Endodermal cell (in vitro differentiated cells): ENCODE measurements around the gene LATS2. TPM values are rescaled to one million over a fixed set of nuclear protein-coding genes. Genes with fewer than 3 reads are reported as not detected.

Experiments
- DNase-seq: peaks from one replicate; pipeline ENCODE4 v3.0.0-alpha.2; 2017
- H3K27ac ChIP-seq: 2 replicates; pipeline ENCODE4 v1.5.1; 2013; ENCODE audit warnings: mild to moderate bottlenecking, low read depth, low read length, moderate library complexity
- H3K27me3 ChIP-seq: 2 replicates; pipeline ENCODE4 v1.6.1; 2013; ENCODE audit warnings: mild to moderate bottlenecking, low read length, moderate library complexity; ENCODE audit not compliant: insufficient read depth, control insufficient read depth, poor library complexity, severe bottlenecking
- H3K36me3 ChIP-seq: 2 replicates; pipeline ENCODE4 v1.7.0; 2013; ENCODE audit warnings: mild to moderate bottlenecking, low read length, moderate library complexity; ENCODE audit not compliant: control insufficient read depth, insufficient read depth
- H3K4me1 ChIP-seq: one replicate; pipeline ENCODE4 v1.7.0; 2013; ENCODE audit warnings: low read length; ENCODE audit not compliant: control insufficient read depth, insufficient read depth
- H3K4me3 ChIP-seq: 2 replicates; pipeline ENCODE4 v1.5.1; 2013; ENCODE audit warnings: mild to moderate bottlenecking, low read length, moderate library complexity
- H3K9ac ChIP-seq: 2 replicates; pipeline ENCODE4 v1.6.1; 2013; ENCODE audit warnings: mild to moderate bottlenecking, low read length, moderate library complexity; ENCODE audit not compliant: poor library complexity, severe bottlenecking; ENCODE audit errors: extremely low read depth
- H3K9me3 ChIP-seq: 2 replicates; pipeline ENCODE4 v1.6.1; 2013; ENCODE audit warnings: mild to moderate bottlenecking, low read length, moderate library complexity; ENCODE audit not compliant: control insufficient read depth
- H3K27ac Mint-ChIP-seq: 2 replicates; pipeline ENCODE4 v1.8.0; 2020; ENCODE audit warnings: mixed read lengths
- H3K27me3 Mint-ChIP-seq: 2 replicates; pipeline ENCODE4 v1.8.0; 2021; ENCODE audit warnings: mild to moderate bottlenecking, mixed read lengths; ENCODE audit not compliant: insufficient read depth
- H3K36me3 Mint-ChIP-seq: 2 replicates; pipeline ENCODE4 v1.8.0; 2020; ENCODE audit warnings: low read depth, mixed read lengths
- H3K4me1 Mint-ChIP-seq: 2 replicates; pipeline ENCODE4 v1.8.0; 2020; ENCODE audit warnings: mixed read lengths
- H3K4me3 Mint-ChIP-seq: 2 replicates; pipeline ENCODE4 v1.8.0; 2020; ENCODE audit warnings: mild to moderate bottlenecking, moderate library complexity, mixed read lengths
- H3K9me3 Mint-ChIP-seq: 2 replicates; pipeline ENCODE4 v1.8.0; 2020; ENCODE audit warnings: mild to moderate bottlenecking, mixed read lengths
- WGBS, 2 experiments: methylation state at CpG; one replicate each; pipeline versions ENCODE4 v1.1.5 to v1.1.7; 2013; ENCODE audit warnings: missing lambda C conversion rate in 2 of 2, mixed read lengths in 1 of 2; ENCODE audit not compliant: insufficient coverage in 1 of 2, insufficient read length in 1 of 2; 5-methylcytosine and 5-hydroxymethylcytosine counted together
- total RNA-seq, 2 donors: library from RNA; stranded (reverse); fragmentation: NEBNext Ultra II Directional in 1 of 2; extraction: Animal tissue kit (Norgen Biotek cat#: 25700) in 1 of 2; gene quantifications; 2 replicates in 1 of 2; 3 replicates in 1 of 2; pipeline ENCODE4 v1.2.1, GENCODE V29; 2021
- TF ChIP-seq, protein P1 (sequence below): fragments of 200-600 bp; sonication (generic); conservative IDR thresholded peaks from 2 replicates; pipeline ENCODE4 v1.5.0; 2021; ENCODE audit warnings: antibody characterized with exemption, mild to moderate bottlenecking

LATS2 gene
- total RNA-seq, 2 donors from 2014 or later: 26.2 to 35.4 TPM

DNA sequence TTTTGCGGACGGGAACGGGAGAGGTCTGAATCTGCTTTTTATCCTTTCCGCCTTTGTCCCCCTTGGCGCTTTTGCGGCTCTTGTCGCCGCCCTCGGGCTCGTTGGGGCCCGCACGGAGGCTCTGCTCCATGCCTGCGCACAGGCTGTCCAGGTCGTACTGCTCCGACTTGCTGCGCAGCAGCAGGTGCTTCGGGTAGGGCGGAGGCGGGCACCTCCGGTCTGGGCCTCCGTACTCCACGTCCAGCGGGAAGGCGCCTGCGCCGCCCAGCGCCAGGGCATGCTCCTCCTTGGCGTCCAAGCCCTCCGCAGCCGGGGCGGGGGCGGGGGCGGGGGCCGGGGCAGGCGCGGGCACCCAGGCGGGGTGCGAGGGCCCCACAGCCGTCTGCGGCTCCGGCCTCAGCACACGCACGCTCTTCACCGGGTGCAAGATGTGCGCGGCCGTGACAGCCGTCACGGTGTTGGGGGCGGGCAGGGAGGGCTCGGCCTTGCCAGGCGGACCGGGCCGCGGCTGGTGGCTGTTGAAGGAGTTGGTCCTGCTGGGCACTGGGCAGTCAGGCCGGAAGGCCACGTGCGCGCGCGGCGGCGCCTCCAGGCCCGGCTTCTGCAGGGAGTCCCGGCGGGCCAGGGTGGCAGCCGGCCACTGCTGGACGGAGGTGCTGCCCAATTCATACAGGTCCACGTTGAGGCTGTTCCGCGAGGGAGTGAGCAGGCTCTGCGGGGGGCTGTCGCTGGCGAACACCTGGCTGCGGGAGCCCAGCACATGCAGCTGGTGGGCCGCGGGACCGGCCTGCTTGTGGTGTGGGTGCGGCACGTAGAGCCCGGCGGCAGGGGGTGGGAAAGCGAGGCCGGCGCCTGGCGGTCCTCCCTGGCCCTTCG, 73.1 kb downstream of the LATS2 start:
- H3K9me3 ChIP-seq: no peaks in the 10 kb centered on the region
- no peak for DNase-seq
- H3K4me1 ChIP-seq: no peaks in the 10 kb centered on the region
- H3K4me3 ChIP-seq: no peak overlapping the region
- no peak overlapping the region for H3K9ac ChIP-seq
- TF ChIP-seq, protein P1, sequence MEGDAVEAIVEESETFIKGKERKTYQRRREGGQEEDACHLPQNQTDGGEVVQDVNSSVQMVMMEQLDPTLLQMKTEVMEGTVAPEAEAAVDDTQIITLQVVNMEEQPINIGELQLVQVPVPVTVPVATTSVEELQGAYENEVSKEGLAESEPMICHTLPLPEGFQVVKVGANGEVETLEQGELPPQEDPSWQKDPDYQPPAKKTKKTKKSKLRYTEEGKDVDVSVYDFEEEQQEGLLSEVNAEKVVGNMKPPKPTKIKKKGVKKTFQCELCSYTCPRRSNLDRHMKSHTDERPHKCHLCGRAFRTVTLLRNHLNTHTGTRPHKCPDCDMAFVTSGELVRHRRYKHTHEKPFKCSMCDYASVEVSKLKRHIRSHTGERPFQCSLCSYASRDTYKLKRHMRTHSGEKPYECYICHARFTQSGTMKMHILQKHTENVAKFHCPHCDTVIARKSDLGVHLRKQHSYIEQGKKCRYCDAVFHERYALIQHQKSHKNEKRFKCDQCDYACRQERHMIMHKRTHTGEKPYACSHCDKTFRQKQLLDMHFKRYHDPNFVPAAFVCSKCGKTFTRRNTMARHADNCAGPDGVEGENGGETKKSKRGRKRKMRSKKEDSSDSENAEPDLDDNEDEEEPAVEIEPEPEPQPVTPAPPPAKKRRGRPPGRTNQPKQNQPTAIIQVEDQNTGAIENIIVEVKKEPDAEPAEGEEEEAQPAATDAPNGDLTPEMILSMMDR: no peak
- no peaks in the 10 kb centered on the region for H3K27me3 Mint-ChIP-seq
- H3K4me1 Mint-ChIP-seq: no peaks in the 10 kb centered on the region
- no peak overlapping the region for H3K4me3 Mint-ChIP-seq
- WGBS, 2 experiments: 95 to 97% methylated on average over 34 to 87 of the region's 87 CpGs
- H3K9me3 Mint-ChIP-seq: no peaks in the 10 kb centered on the region
- peaks cover 70% of the 10 kb centered on the region for H3K36me3 Mint-ChIP-seq
- no peaks in the 10 kb centered on the region for H3K27me3 ChIP-seq
- no peak overlapping the region for H3K27ac Mint-ChIP-seq
- H3K27ac ChIP-seq: no peak overlapping the region
- H3K36me3 ChIP-seq: peaks cover 80% of the 10 kb centered on the region

DNA sequence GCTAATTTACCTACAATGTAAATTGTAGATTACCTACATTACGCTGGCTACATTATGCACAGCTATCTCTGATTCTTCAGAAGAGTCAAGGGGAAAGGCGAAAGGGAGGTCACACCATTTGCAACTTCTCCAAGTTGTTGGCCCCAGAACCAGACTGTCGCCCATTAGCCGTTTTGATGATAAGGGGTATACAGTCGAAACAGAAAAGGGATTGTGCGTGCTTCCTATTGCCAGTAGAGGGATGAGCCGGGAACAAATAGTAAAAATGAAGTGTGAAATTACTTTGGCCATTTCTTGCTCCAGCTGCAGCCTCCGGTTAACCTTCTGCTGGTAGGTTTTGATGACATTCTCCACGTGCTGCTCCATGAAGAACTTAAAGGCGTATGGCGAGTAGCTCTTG, 73.8 kb downstream of the LATS2 start:
- TF ChIP-seq, protein P1: no peak
- Mint-ChIP-seq H3K36me3 (peaks cover 73% of the 10 kb centered on the region), H3K4me3 (no peak overlapping the region)

DNA sequence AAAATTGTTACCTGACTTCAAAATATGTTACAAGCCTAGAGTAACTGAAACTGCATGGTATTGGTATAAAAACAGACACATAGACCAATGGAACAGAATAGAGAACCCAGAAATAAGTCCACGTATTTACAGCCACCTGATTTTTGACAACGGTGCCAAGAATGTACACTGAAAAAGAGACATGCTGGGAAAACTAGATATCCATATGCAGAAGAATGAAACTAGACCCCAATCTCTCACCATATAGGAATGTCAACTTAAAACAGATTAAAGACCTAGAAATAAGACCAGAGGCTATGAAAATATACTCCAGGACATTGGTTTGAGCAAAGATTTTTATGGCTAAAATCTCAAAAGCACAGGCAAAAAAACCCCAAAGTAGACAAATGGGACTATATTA, 76.5 kb downstream of the LATS2 start:
- H3K4me3 ChIP-seq: no peak overlapping the region
- WGBS, 2 experiments: 91 to 100% methylated on average over 1 to 2 of the region's 2 CpGs
- no peak for DNase-seq
- Mint-ChIP-seq H3K4me3 (no peak overlapping the region), H3K9me3 (no peaks in the 10 kb centered on the region), H3K36me3 (peaks cover 68% of the 10 kb centered on the region), H3K27ac (no peak overlapping the region), H3K27me3 (no peaks in the 10 kb centered on the region), H3K4me1 (no peaks in the 10 kb centered on the region)
- TF ChIP-seq, protein P1: no peak
- no peaks in the 10 kb centered on the region for H3K4me1 ChIP-seq
- H3K27me3 ChIP-seq: no peaks in the 10 kb centered on the region
- H3K9ac ChIP-seq: no peak overlapping the region
- H3K9me3 ChIP-seq: no peaks in the 10 kb centered on the region
- H3K27ac ChIP-seq: no peak overlapping the region
- peaks cover 81% of the 10 kb centered on the region for H3K36me3 ChIP-seq

More for the DNA sequence above, 73.8 kb downstream of the LATS2 start:
- DNase-seq: no peak
- Mint-ChIP-seq H3K4me1 (no peaks in the 10 kb centered on the region), H3K9me3 (no peaks in the 10 kb centered on the region), H3K27ac (no peak overlapping the region), H3K27me3 (no peaks in the 10 kb centered on the region)
- peaks cover 82% of the 10 kb centered on the region for H3K36me3 ChIP-seq
- WGBS, 2 experiments: 92 to 94% methylated on average over 11 of the region's 11 CpGs
- H3K4me3 ChIP-seq: no peak overlapping the region
- no peaks in the 10 kb centered on the region for H3K4me1 ChIP-seq
- no peak overlapping the region for H3K27ac ChIP-seq
- no peak overlapping the region for H3K9ac ChIP-seq
- H3K9me3 ChIP-seq: no peaks in the 10 kb centered on the region
- H3K27me3 ChIP-seq: no peaks in the 10 kb centered on the region
